Measurements from ENCODE around the gene PMM2.
"Not testable (repeated sequence)": the region's sequence is repeated elsewhere in the genome, so short reads cannot be mapped to it uniquely, and the experiment has no call there.

Gene PMM2

GRCh38 chr16:8822403-8822802 lies 24.8 kb downstream of the PMM2 start:
- no peak for DNase-seq

- no peak for DNase-seq
These were observed 28.7 kb downstream of the PMM2 start for GRCh38 chr16:8826278-8826879.

GRCh38 chr16:8828541-8829165 lies 31.0 kb downstream of the PMM2 start:
- no peak for DNase-seq

- DNase-seq, result no peak
These were observed 33.8 kb downstream of the PMM2 start for GRCh38 chr16:8831450-8831849.

- no peak for DNase-seq
These were observed 34.5 kb downstream of the PMM2 start for GRCh38 chr16:8831871-8832716.

GRCh38 chr16:8832717-8833105 lies 35.1 kb downstream of the PMM2 start:
- DNase-seq, result no peak

- not testable (repeated sequence) for DNase-seq
These were observed 39.2 kb downstream of the PMM2 start for GRCh38 chr16:8836797-8837196.

- not testable (repeated sequence) for DNase-seq
These were observed 40.0 kb downstream of the PMM2 start for GRCh38 chr16:8837594-8837993.

- DNase-seq, result not testable (repeated sequence)
These were observed 44.4 kb downstream of the PMM2 start for GRCh38 chr16:8842016-8842415.

- DNase-seq, result not testable (repeated sequence)
These were observed 45.7 kb downstream of the PMM2 start for GRCh38 chr16:8843296-8843695.

GRCh38 chr16:8845699-8846298 lies 48.2 kb downstream of the PMM2 start:
- DNase-seq, result no peak

- no peak for DNase-seq
These were observed 48.8 kb downstream of the PMM2 start for GRCh38 chr16:8846401-8846932.

- no peak for DNase-seq
These were observed 49.5 kb downstream of the PMM2 start for GRCh38 chr16:8847145-8847544.

- no peak for DNase-seq
These were observed 50.0 kb downstream of the PMM2 start for GRCh38 chr16:8847623-8848022.

- no peak for DNase-seq
These were observed 50.7 kb downstream of the PMM2 start for GRCh38 chr16:8848231-8848938.

- no peak for DNase-seq
These were observed 51.3 kb downstream of the PMM2 start for GRCh38 chr16:8848939-8849391.

- DNase-seq, result no peak
These were observed 51.9 kb downstream of the PMM2 start for GRCh38 chr16:8849411-8850011.

GRCh38 chr16:8850279-8850885 lies 52.7 kb downstream of the PMM2 start:
- no peak for DNase-seq

GRCh38 chr16:8851761-8852403 lies 54.2 kb downstream of the PMM2 start:
- DNase-seq, result no peak

- no peak for DNase-seq
These were observed 54.9 kb downstream of the PMM2 start for GRCh38 chr16:8852534-8852933.

GRCh38 chr16:8853150-8853549 lies 55.5 kb downstream of the PMM2 start:
- DNase-seq, result no peak
